ENCODE measurements around the gene COQ2.

DNA sequence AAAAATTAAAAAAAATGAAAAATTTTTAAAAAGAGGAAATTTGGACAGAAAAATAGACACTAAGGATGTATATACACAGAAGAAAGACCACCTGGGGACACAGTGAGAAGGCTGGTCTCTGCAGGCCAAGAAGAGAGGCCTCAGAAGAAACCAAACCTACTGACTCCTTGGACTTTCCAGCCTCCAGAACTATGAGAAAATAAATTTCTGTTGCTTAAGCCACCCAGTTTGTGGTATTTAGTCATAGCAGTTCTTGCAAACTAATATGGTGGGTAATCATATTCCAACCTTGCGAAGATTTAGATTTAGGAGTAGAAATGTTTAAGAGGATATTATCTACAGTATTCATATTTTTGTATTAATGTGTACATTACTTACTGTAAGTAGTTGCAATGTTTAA lies 56.4 kb downstream of the COQ2 start:
- TF ChIP-seq, protein P1, sequence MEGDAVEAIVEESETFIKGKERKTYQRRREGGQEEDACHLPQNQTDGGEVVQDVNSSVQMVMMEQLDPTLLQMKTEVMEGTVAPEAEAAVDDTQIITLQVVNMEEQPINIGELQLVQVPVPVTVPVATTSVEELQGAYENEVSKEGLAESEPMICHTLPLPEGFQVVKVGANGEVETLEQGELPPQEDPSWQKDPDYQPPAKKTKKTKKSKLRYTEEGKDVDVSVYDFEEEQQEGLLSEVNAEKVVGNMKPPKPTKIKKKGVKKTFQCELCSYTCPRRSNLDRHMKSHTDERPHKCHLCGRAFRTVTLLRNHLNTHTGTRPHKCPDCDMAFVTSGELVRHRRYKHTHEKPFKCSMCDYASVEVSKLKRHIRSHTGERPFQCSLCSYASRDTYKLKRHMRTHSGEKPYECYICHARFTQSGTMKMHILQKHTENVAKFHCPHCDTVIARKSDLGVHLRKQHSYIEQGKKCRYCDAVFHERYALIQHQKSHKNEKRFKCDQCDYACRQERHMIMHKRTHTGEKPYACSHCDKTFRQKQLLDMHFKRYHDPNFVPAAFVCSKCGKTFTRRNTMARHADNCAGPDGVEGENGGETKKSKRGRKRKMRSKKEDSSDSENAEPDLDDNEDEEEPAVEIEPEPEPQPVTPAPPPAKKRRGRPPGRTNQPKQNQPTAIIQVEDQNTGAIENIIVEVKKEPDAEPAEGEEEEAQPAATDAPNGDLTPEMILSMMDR (IDR thresholded peaks at IDR 0.05), result no peak
- no peak for TF ChIP-seq POLR2A (IDR thresholded peaks at IDR 0.05)

All from heart left ventricle (tissue), 13 donors.